ENCODE measurements around the gene C1orf56.

C1orf56 gene

DNA sequence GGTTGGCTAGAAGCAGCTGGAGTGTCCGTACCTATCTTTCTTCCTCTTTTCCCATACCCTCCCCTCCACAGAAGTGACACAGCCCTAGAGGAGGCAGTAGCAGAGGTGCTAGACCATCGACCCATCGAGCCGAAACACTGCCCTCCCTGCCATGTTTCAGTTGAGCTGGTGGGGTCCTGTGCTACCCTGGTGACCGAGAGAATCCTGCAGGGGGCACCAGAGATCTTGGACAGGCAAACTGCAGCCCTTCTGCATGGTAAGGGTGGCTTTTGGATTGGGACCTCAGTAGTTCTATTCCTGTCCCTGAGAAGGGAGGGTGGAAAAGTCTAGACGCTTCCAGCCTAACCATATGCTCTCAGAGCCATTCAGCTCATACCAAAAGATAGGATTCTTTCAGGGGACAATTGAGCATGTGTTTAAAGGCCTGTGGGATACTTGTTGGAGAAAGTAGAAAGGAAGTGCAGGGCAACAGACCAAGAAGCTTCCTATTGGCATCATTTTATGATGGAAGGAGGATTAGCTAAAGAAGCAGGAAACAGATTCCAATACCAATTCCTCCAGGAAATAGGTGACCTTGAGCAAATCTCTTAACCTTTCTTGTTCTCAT is 22.9 kb upstream of the C1orf56 start:
- DNase-seq (ENCODE audit: low read depth): no peak

- DNase-seq (ENCODE audit: low read depth): no peak
Observed at GRCh38 chr1:151026460-151026859, 21.1 kb upstream of the C1orf56 start.

DNA sequence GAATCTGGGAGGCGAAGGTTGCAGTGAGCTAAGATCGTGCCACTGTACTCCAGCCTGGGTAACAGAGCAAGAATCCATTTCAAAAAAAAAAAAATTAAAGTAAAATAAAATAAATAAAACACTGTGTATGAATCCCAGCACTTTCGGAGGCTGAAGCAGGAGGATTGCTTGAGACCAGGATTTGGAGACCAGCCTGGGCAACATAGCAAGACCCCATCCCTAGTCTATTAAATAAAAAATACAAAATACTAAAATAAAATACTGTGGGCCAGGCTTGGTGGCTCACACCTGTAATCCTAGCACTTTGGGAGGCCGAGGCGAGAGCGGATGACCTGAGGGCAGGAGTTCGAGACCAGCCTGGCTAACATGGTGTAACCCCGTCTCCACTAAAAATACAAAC is 15.4 kb upstream of the C1orf56 start:
- DNase-seq (ENCODE audit: low read depth): no peak

- no peak for DNase-seq (ENCODE audit: low read depth)
Observed at GRCh38 chr1:151035167-151035566, 12.4 kb upstream of the C1orf56 start.

- DNase-seq (ENCODE audit: low read depth): no peak
Observed at GRCh38 chr1:151036356-151036755, 11.2 kb upstream of the C1orf56 start, which contains the start of gene BNIPL. Gene BNIPL (plus strand): TSS chr1:151036586. CDS start chr1:151036726, 140 bp downstream.

DNA sequence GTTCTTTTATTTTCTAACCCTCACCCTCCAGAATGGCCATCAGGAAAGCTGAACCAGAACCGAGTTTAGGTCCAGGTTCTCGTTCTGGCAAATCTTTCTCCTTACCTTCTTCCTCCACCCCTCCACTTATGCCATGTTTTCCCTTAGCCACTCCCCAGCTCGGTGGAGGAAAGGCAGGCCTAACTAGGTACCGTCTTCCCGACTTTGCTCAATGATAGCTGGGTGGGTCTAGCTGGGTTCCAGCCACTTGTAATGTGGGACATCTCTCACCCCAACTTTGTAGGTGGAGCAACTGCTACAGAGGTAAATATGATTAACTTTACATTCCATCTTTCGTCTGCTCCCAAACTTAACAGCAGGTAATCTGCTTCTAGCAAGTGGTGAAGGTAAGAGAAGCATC is 10.5 kb upstream of the C1orf56 start:
- DNase-seq (ENCODE audit: low read depth): no peak

DNA sequence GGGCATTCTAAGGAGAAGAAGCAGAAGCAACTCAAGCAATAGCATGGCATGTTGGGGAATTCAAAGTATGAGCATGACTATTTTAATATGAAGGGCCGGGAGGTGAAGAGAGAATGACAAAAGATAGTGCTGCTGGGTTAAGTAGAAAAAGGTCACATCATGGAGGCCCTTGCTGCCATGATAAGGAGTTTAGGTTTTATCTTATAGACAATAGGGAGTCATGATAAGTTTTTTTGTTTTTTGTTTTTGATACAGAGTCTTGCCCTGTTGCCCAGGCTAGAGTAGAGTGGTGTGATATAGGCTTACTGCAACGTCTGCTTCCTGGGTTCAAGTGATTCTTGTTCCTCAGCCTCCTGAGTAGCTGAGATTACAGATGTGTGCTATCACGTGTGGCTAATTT is 8.0 kb upstream of the C1orf56 start:
- no peak for DNase-seq (ENCODE audit: low read depth)

DNA sequence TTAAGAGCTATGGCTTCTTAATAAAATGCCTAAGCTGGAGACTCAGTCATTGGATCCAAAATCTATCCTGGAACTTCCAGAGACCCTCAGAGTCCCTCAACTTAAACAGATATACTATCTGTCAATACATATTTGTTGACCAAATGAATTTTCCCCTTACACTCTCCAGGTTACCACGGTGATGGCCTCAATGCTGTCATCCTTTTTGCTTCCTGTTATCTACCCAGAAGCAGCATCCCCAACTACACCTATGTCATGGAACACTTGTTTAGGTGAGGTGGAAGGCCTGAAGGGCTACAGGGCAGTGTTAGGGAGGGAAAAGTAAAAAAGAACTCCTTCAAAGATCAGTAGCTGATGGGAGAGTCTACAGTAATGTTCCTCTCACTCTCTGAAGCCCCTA is 4.4 kb upstream of the C1orf56 start:
- no peak for DNase-seq (ENCODE audit: low read depth)

GRCh38 chr1:151047925-151048644 is 534 bp downstream of the C1orf56 start:
- DNase-seq (ENCODE audit: low read depth): no peak

DNA sequence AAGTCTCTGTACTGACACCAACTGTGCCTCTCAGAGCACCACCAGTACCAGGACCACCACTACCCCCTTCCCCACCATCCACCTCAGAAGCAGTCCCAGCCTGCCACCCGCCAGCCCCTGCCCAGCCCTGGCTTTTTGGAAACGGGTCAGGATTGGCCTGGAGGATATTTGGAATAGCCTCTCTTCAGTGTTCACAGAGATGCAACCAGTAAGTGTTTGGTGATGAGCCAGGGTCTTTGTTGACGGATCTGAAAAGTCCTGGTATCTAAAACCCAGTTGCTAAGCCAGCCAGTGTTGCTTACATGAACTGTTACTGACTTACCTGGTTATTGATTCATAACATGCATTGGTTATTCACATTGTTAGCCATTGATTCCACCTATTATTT is 1.1 kb downstream of the C1orf56 start:
- DNase-seq (ENCODE audit: low read depth): no peak

- no peak for DNase-seq (ENCODE audit: low read depth)
Observed at GRCh38 chr1:151049458-151049857, 1.9 kb downstream of the C1orf56 start.

- DNase-seq (ENCODE audit: low read depth): no peak
Observed at GRCh38 chr1:151050051-151050688, 2.6 kb downstream of the C1orf56 start.

GRCh38 chr1:151051356-151052009 is 3.9 kb downstream of the C1orf56 start:
- no peak for DNase-seq (ENCODE audit: low read depth)

DNA sequence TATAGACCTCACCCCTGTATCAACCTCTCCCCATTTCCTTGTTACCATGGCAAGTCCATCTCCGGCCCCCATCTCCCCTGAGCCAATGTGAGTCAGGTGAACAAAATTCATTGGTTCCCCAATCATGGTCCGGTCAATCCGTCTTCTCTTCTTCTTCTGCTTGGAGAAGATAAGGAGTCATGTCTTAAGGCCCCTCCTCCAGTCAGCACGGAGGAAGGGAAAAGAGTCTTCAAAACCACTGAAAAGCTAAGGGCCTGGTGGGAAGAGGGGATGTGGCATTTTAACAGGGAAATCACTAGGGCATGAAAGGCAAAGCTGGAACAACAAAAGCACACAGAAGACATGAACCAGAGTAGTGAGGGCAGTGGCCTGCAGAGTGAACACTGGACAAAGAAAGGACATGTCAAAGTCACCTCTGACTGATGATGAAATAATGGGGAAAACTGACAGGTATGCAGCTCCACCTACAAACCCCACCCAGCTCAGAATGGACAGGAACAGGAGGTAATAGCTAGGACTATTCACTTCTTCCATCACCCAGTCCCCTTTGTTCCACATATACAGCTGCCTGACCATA is 7.5 kb downstream of the C1orf56 start:
- DNase-seq (ENCODE audit: low read depth): no peak

- no peak for DNase-seq (ENCODE audit: low read depth)
Observed at GRCh38 chr1:151055581-151055980, 8.0 kb downstream of the C1orf56 start.

GRCh38 chr1:151056149-151056548 is 8.6 kb downstream of the C1orf56 start:
- DNase-seq (ENCODE audit: low read depth): no peak

DNA sequence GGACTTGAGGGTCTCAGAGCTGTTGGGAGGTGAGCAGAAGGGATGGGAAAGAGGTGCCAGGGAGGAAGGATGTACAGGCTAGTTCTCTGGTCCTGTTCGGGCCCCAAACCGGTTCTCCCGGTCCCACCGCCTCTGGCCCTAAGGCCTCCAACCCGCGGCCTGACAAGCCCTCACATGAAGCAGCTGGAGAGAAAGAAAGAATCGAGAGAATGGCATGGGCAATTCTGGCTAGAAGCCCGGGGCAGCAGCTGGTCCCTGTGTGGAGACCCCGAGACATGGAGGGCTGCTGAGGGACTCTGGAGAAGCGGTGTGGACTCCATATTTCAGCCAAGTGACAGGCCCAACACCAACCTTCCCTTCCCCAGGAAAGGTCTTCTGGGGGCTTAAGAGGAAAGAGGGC is 11.1 kb downstream of the C1orf56 start:
- DNase-seq (ENCODE audit: low read depth): no peak

DNA sequence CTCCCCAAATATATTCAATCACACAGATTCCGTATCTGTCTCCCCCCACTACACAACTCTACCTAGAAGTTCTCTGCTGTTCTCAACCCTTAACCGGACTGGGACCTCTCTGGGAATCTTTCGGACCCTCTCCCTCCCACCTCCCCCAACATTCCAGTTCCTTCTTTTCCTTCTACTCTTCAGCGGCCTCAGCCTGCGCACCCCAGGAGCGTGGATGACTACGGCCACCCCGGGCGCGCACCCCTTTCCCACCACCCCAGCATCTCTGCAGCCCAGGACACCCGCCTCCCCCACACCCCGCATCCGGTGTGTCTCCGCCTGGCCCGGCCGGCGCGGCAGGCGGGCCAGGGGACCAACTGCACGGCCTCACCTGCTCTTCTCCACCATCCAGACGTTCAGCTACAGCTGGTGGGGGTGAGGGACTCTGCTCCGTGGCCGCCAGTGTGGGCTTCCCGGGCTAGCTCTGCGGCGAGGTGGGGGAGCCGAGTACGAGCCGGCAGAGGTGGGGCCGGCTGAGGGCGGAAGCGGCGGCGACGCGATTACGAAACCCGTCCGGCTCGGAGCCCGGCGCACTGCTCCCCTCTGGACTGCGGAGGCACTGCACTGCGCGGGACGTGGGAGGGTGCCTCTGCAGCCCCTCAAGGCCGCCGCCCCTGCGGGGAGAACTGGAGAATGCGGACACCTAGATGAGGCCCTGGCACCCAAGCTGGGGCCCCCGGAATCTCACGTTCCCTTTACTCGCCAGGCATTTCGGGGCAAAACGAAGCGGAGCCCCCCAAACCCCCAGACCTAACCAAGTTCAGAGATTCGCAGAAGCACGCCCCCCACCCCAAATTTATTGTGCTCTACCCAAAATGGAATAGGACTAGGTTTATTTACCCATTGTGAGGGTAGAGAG is 11.8 kb downstream of the C1orf56 start, which contains the start of gene CDC42SE1:
Gene CDC42SE1 (minus strand): TSS at position 514 of the 898 bp plus-strand sequence. CDS start 3,892 bp downstream, outside the sequence.
- no peak for DNase-seq (ENCODE audit: low read depth)

GRCh38 chr1:151060007-151060656 is 12.6 kb downstream of the C1orf56 start, which contains the start of gene MLLT11:
Gene MLLT11 (plus strand): TSS chr1:151060397. CDS start chr1:151067225, 6,828 bp downstream.
- DNase-seq (ENCODE audit: low read depth): no peak

DNA sequence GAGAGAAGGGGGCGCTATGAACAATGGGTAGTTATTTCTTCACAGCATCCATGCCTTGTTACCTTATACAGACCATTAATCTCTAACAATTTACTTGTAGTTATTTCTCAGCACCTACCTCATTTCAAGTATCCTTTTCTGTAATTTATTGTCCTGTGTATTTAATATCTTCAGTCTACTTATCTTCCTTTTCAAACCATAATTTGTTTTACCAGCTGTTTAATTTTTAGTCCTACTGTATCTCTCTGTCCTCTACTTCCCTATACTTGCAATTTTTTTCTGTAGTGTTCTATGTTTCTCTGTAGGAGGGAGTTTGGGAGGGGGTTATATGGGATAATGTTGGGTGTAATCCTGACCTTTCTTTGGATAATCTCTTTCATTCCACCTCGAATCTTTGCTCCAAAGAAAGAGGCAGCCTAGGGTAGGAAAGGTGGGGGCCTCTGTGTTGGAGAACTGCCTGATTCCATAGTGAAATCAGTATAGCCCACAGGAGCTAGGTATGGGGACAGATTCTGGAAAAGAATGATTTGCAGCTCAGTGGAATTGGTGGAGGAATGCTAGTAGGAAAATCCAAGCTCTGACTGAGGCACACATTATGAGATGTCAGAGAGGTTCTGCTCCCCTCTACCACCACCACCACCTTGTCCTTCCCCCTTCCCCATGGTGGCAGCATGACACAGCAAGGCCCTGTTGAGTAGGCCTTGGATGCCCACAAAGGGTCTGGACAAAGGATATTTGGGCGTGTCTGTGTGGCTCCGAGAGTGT is 13.3 kb downstream of the C1orf56 start:
- DNase-seq (ENCODE audit: low read depth): no peak

Data from non-pigmented ciliary epithelial cell (primary cell).